H1 (cell line): ENCODE measurements around the gene TRABD2B. TPM values are rescaled to one million over a fixed set of nuclear protein-coding genes. Genes with fewer than 3 reads are reported as not detected.

Source experiments
- CTCF ChIA-PET: fragments of 300-600 bp; sonication (Branson Sonifier 250); formaldehyde crosslinking; loops from one replicate; lab custom pipeline; 2021; ENCODE audit not compliant: partially characterized antibody; lab: Charles Lee
- POLR2A ChIA-PET: fragments of 300-600 bp; sonication (Branson Sonifier 250); formaldehyde crosslinking; loops from one replicate; lab custom pipeline; 2021; ENCODE audit warnings: inconsistent platforms; ENCODE audit not compliant: partially characterized antibody; lab: Charles Lee
- DNase-seq, 2 experiments: peaks; one replicate each; pipeline versions ENCODE4 v3.0.0 to v3.0.0-alpha.2; 2010 to 2022; ENCODE audit warnings: low spot score in 2 of 2, low read depth in 1 of 2, mixed read lengths in 1 of 2
- FAIRE-seq: peaks from 2 replicates; lab custom pipeline; 2011; peaks lifted over from hg19 to GRCh38; lab: Jason Lieb, UNC
- H2AFZ ChIP-seq: 2 replicates; pipeline ENCODE4 v1.8.1; 2012; ENCODE audit warnings: low read length, inconsistent platforms
- H2AK5ac ChIP-seq: 2 replicates; pipeline ENCODE4 v1.6.1; 2013; ENCODE audit warnings: low read depth, low read length
- H2BK120ac ChIP-seq: replicated peaks from 2 replicates; pipeline ENCODE3; 2013; ENCODE audit warnings: low read depth, low read length, inconsistent platforms
- H2BK12ac ChIP-seq: 2 replicates; pipeline ENCODE4 v1.6.1; 2013; ENCODE audit warnings: low read depth, low read length
- H2BK15ac ChIP-seq: 2 replicates; pipeline ENCODE4 v1.6.1; 2013; ENCODE audit warnings: low read length
- H2BK20ac ChIP-seq: 2 replicates; pipeline ENCODE4 v1.6.1; 2013; ENCODE audit warnings: low read length
- H2BK5ac ChIP-seq: 2 replicates; pipeline ENCODE4 v1.6.1; 2013; ENCODE audit warnings: low read depth, low read length
- H3K14ac ChIP-seq: 2 replicates; pipeline ENCODE4 v1.6.1; 2013; ENCODE audit warnings: inconsistent platforms; ENCODE audit not compliant: insufficient read length
- H3K18ac ChIP-seq: 2 replicates; pipeline ENCODE4 v1.6.1; 2013; ENCODE audit warnings: low read length; ENCODE audit errors: extremely low read depth
- H3K23ac ChIP-seq: 2 replicates; pipeline ENCODE4 v1.6.1; 2013; ENCODE audit warnings: inconsistent platforms; ENCODE audit not compliant: insufficient read length
- H3K23me2 ChIP-seq: 2 replicates; pipeline ENCODE4 v1.6.1; 2013; ENCODE audit warnings: low read depth, low read length
- H3K27ac ChIP-seq: 2 replicates; pipeline ENCODE4 v1.6.1; 2011; ENCODE audit warnings: low read depth, low read length, inconsistent platforms
- H3K27me3 ChIP-seq, 4 experiments: replicated peaks in 1 of 4; 1 replicate in 1 of 4; 2 replicates in 3 of 4; pipeline versions ENCODE4 v1.6.1 to v1.8.1; 2011 to 2013; ENCODE audit warnings: low read length in 3 of 4, mild to moderate bottlenecking in 3 of 4, inconsistent platforms in 2 of 4, mixed read lengths in 2 of 4, moderate library complexity in 1 of 4; ENCODE audit not compliant: control insufficient read depth in 3 of 4, insufficient read depth in 3 of 4; ENCODE audit errors: extremely low read depth in 1 of 4
- H3K36me3 ChIP-seq, 4 experiments: 2 replicates each; pipeline versions ENCODE4 v1.6.1 to v1.8.1; 2011 to 2013; ENCODE audit warnings: mild to moderate bottlenecking in 4 of 4, low read length in 3 of 4, moderate library complexity in 2 of 4, control low read depth in 1 of 4, inconsistent platforms in 1 of 4; ENCODE audit not compliant: insufficient read depth in 4 of 4, control insufficient read depth in 2 of 4
- H3K4ac ChIP-seq: replicated peaks from 2 replicates; pipeline ENCODE3; 2013; ENCODE audit warnings: low read length, low read depth, mixed read lengths, inconsistent platforms; ENCODE audit not compliant: insufficient read length
- H3K4me1 ChIP-seq, 4 experiments: replicated peaks in 1 of 4; 1 replicate in 1 of 4; 2 replicates in 3 of 4; pipeline versions ENCODE4 v1.6.1 to v1.8.1; 2011 to 2013; ENCODE audit warnings: low read length in 3 of 4, inconsistent platforms in 2 of 4, mixed read lengths in 1 of 4; ENCODE audit not compliant: insufficient read depth in 4 of 4, control insufficient read depth in 3 of 4
- H3K4me2 ChIP-seq, 2 experiments: 2 replicates each; pipeline versions ENCODE4 v1.6.1 to v1.8.1; 2011 to 2013; ENCODE audit warnings: low read depth in 2 of 2, low read length in 2 of 2, control low read depth in 1 of 2, inconsistent platforms in 1 of 2, mild to moderate bottlenecking in 1 of 2; ENCODE audit not compliant: insufficient read depth in 1 of 2
- H3K4me3 ChIP-seq, 4 experiments: fragments of 200-600, 300-600 bp in 1 of 4; sonication (generic), shearing (Covaris generic), sonication (Bioruptor Twin) in 1 of 4; 2 replicates each; pipeline versions ENCODE4 v1.5.1 to v1.8.1; 2011 to 2016; ENCODE audit warnings: low read length in 4 of 4, low read depth in 3 of 4, control low read depth in 2 of 4, inconsistent platforms in 2 of 4, mild to moderate bottlenecking in 2 of 4, mixed read lengths in 1 of 4, moderate library complexity in 1 of 4; ENCODE audit not compliant: insufficient read depth in 2 of 4; ENCODE audit errors: extremely low read depth in 1 of 4
- H3K56ac ChIP-seq: replicated peaks from 2 replicates; pipeline ENCODE3; 2013; ENCODE audit warnings: low read depth, mild to moderate bottlenecking, mixed read lengths, low read length, inconsistent platforms; ENCODE audit not compliant: insufficient read length
- H3K79me1 ChIP-seq: 2 replicates; pipeline ENCODE4 v1.6.1; 2013; ENCODE audit warnings: low read depth, low read length, control low read depth
- H3K79me2 ChIP-seq, 2 experiments: 2 replicates each; pipeline versions ENCODE4 v1.6.1 to v1.8.1; 2012 to 2013; ENCODE audit warnings: low read length in 2 of 2, mild to moderate bottlenecking in 2 of 2, inconsistent platforms in 1 of 2; ENCODE audit not compliant: insufficient read depth in 2 of 2, control insufficient read depth in 1 of 2
- H3K9ac ChIP-seq, 4 experiments: replicated peaks in 1 of 4; 1 replicate in 1 of 4; 2 replicates in 3 of 4; pipeline versions ENCODE4 v1.6.1 to v1.8.1; 2011 to 2013; ENCODE audit warnings: low read depth in 3 of 4, low read length in 3 of 4, control low read depth in 2 of 4, mild to moderate bottlenecking in 2 of 4, moderate library complexity in 2 of 4, inconsistent platforms in 1 of 4; ENCODE audit errors: extremely low read depth in 1 of 4
- H3K9me3 ChIP-seq, 2 experiments: 2 replicates each; pipeline versions ENCODE4 v1.6.1 to v1.8.1; 2012 to 2013; ENCODE audit warnings: mild to moderate bottlenecking in 2 of 2, moderate library complexity in 2 of 2, control low read depth in 1 of 2, inconsistent platforms in 1 of 2, low read depth in 1 of 2, low read length in 1 of 2, mixed read lengths in 1 of 2; ENCODE audit not compliant: insufficient read depth in 2 of 2
- H4K20me1 ChIP-seq, 2 experiments: replicated peaks in 1 of 2; 2 replicates each; pipeline versions ENCODE3 to v1.8.1; 2011 to 2013; ENCODE audit warnings: inconsistent platforms in 2 of 2, low read length in 2 of 2, mild to moderate bottlenecking in 1 of 2; ENCODE audit not compliant: insufficient read depth in 2 of 2, control insufficient read depth in 1 of 2
- H4K5ac ChIP-seq: 2 replicates; pipeline ENCODE4 v1.6.1; 2013; ENCODE audit warnings: low read length, low read depth, mixed read lengths, inconsistent platforms; ENCODE audit not compliant: insufficient read length
- H4K8ac ChIP-seq: 2 replicates; pipeline ENCODE4 v1.8.0; 2013; ENCODE audit warnings: mild to moderate bottlenecking, moderate library complexity, low read length, inconsistent platforms; ENCODE audit not compliant: insufficient read depth; ENCODE audit errors: extremely low read depth
- H4K91ac ChIP-seq: replicated peaks from 2 replicates; pipeline ENCODE3; 2013; ENCODE audit warnings: low read length, mixed read lengths, inconsistent platforms; ENCODE audit not compliant: insufficient read length
- EP300 ChIP-seq, 2 experiments: IDR thresholded peaks; 1 replicate in 1 of 2; 2 replicates in 1 of 2; pipeline ENCODE4 v1.6.1; 2011 to 2012; ENCODE audit warnings: low read depth in 2 of 2, low read length in 2 of 2, mild to moderate bottlenecking in 2 of 2, borderline replicate concordance in 1 of 2, inconsistent platforms in 1 of 2, moderate library complexity in 1 of 2
- KDM1A ChIP-seq: fragments of 200-600, 300-600 bp; sonication (generic); IDR thresholded peaks from 2 replicates; pipeline ENCODE4 v1.7.1; 2016; ENCODE audit warnings: mild to moderate bottlenecking, low read length, borderline replicate concordance
- SAP30 ChIP-seq: fragments of 300-600 bp; sonication (generic); IDR thresholded peaks from 2 replicates; pipeline ENCODE4 v1.7.1; 2012; ENCODE audit warnings: low read length, moderate library complexity, mild to moderate bottlenecking, inconsistent platforms; ENCODE audit not compliant: insufficient read depth, insufficient replicate concordance
- WGBS, 2 experiments: shearing (Covaris generic) in 1 of 2; methylation state at CpG; one replicate each; pipeline versions ENCODE4 v1.1.6 to v1.1.7; 2013 to 2015; ENCODE audit warnings: low lambda C conversion rate in 2 of 2, mixed read lengths in 2 of 2, inconsistent platforms in 1 of 2, low coverage in 1 of 2, missing lambda C conversion rate in 1 of 2; ENCODE audit not compliant: insufficient replicate concordance in 2 of 2, insufficient coverage in 1 of 2, insufficient read length in 1 of 2; ENCODE audit errors: extremely low coverage in 1 of 2, missing lambda C conversion rate in 1 of 2; 5-methylcytosine and 5-hydroxymethylcytosine counted together
- polyA plus RNA-seq, 7 experiments: library from polyadenylated mRNA; depleted of rRNA in 3 of 7; stranded (reverse) in 5 of 7; unstranded in 2 of 7; fragments of >200 nt in 5 of 7; fragments of 200-250 nt in 2 of 7; gene quantifications; 1 replicate in 5 of 7; 2 replicates in 1 of 7; 4 replicates in 1 of 7; pipeline versions ENCODE4 v1.2.1 to v1.2.3, GENCODE V29; 2011 to 2013; ENCODE audit warnings: missing spikeins in 2 of 7, mixed read lengths in 2 of 7
- total RNA-seq: library from RNA; stranded (reverse); fragmentation: NEBNext Ultra II Directional; extraction: Animal tissue kit (Norgen Biotek cat#: 25700); gene quantifications from 2 replicates; pipeline ENCODE4 v1.2.1, GENCODE V29; 2021
- TF ChIP-seq, protein P1 (sequence below): IDR thresholded peaks from 2 replicates; pipeline ENCODE4 v1.6.1; 2011; ENCODE audit warnings: low read length, improper control_type of control experiment

The TRABD2B gene
- total and polyA plus RNA-seq, 2 of the 8 experiments (the other 6 are each of a cell fraction or from before 2014, with no cell fraction given): 0.95 to 3.4 TPM

- Histone ChIP-seq H3K9me3 (no peaks in the 10 kb centered on the region), H3K27ac (no peak overlapping the region), H2AK5ac (no peak overlapping the region), H4K20me1 (peaks cover 0 to 8% of the 10 kb centered on the region in 2 experiments), H3K9ac (0 out of 7 replicates have a peak overlapping the region, but pooled peaks of 1 of the 4 experiments have one; percentile 7), H2BK5ac (no peak overlapping the region), H3K4me1 (no peaks in the 10 kb centered on the region), H3K4ac (no peak overlapping the region), H3K36me3 (no peaks in the 10 kb centered on the region), H3K14ac (no peak overlapping the region), H2BK120ac (no peak overlapping the region), H4K5ac (no peak overlapping the region), H2BK20ac (no peak overlapping the region), H3K79me2 (no peaks in the 10 kb centered on the region), H3K4me2 (no peak overlapping the region), H3K18ac (no peak overlapping the region), H2BK15ac (no peak overlapping the region), H2AFZ (no peak overlapping the region), H3K23me2 (no peaks in the 10 kb centered on the region; the same call in none of the 2 replicates), H2BK12ac (no peak overlapping the region), H4K91ac (no peak overlapping the region), H3K23ac (no peak overlapping the region), H3K56ac (no peak overlapping the region), H4K8ac (no peak overlapping the region), H3K4me3 (no peak overlapping the region), H3K79me1 (no peaks in the 10 kb centered on the region), H3K27me3 (peaks cover 0 to 3% (median 0%) of the 10 kb centered on the region in 4 experiments; a peak in 4 of 7 replicates)
- FAIRE-seq (no peak), DNase-seq (no peak)
- ChIA-PET POLR2A (interaction anchor here (1.4 kb wide), 1 partner anchor 10 kb away, joined by 3 read pairs; no protein-coding TSS in a partner anchor), CTCF (interaction anchor here (0.6 to 1.8 kb wide), 6 partner anchors 11 to 259 kb away, joined by 3 to 6 read pairs (median 3); partner anchors contain the start of gene TRABD2B)
- TF ChIP-seq KDM1A (no peak), SAP30 (no peak), EP300 (IDR thresholded peaks at IDR 0.05; ENCODE audit: borderline replicate concordance in 1 of 2, low read depth in 2 of 2, low read length in 2 of 2) (no peak)
- TF ChIP-seq, protein P1, sequence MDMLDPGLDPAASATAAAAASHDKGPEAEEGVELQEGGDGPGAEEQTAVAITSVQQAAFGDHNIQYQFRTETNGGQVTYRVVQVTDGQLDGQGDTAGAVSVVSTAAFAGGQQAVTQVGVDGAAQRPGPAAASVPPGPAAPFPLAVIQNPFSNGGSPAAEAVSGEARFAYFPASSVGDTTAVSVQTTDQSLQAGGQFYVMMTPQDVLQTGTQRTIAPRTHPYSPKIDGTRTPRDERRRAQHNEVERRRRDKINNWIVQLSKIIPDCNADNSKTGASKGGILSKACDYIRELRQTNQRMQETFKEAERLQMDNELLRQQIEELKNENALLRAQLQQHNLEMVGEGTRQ: no peak
- WGBS, 2 experiments: 93% methylated on average over 4 of the region's 4 CpGs; no CpG with 5 or more reads in 1 of the 2 experiments
These were observed 52.6 kb downstream of the TRABD2B start for GRCh38 chr1:47944561-47944960.
